Kidney glomerular epithelial cell (primary cell): ENCODE results near the gene EVI5L.
"Not testable (repeated sequence)": the region's sequence is repeated elsewhere in the genome, so short reads cannot be mapped to it uniquely, and the experiment has no call there.

Experiments used
- DNase-seq: peaks from one replicate; lab custom pipeline; 2025; lab: John Stamatoyannopoulos, UW

The EVI5L gene

GRCh38 chr19:7846155-7846646 is 16.2 kb downstream of the EVI5L start:
- no peak for DNase-seq

GRCh38 chr19:7847664-7848063 is 17.6 kb downstream of the EVI5L start:
- DNase-seq = no peak

- DNase-seq = no peak
Observed at GRCh38 chr19:7848779-7849457, 18.9 kb downstream of the EVI5L start.

- no peak for DNase-seq
Observed at GRCh38 chr19:7849631-7849999, 19.6 kb downstream of the EVI5L start.

- no peak for DNase-seq
Observed at GRCh38 chr19:7850000-7850813, 20.2 kb downstream of the EVI5L start.

GRCh38 chr19:7850945-7851622 is 21.1 kb downstream of the EVI5L start:
- DNase-seq = no peak

- DNase-seq = no peak
Observed at GRCh38 chr19:7851623-7852500, 21.8 kb downstream of the EVI5L start.

- peak; percentile 61 for DNase-seq
Observed at GRCh38 chr19:7852851-7853769, 23.1 kb downstream of the EVI5L start.

GRCh38 chr19:7853770-7854128 is 23.7 kb downstream of the EVI5L start:
- DNase-seq = no peak

GRCh38 chr19:7855426-7856108 is 25.5 kb downstream of the EVI5L start:
- DNase-seq = no peak

- no peak for DNase-seq
Observed at GRCh38 chr19:7856109-7856591, 26.1 kb downstream of the EVI5L start.

GRCh38 chr19:7856679-7857663 is 27.0 kb downstream of the EVI5L start:
- no peak for DNase-seq

- no peak for DNase-seq
Observed at GRCh38 chr19:7857727-7858108, 27.7 kb downstream of the EVI5L start.

GRCh38 chr19:7858109-7858770 is 28.2 kb downstream of the EVI5L start:
- DNase-seq = no peak

GRCh38 chr19:7859087-7859486 is 29.1 kb downstream of the EVI5L start:
- not testable (repeated sequence) for DNase-seq

GRCh38 chr19:7859831-7860713 is 30.1 kb downstream of the EVI5L start:
- no peak for DNase-seq
